Esophagus muscularis mucosa (tissue), 4 donors: ENCODE data around the gene CIITA. TPM values are rescaled to one million over a fixed set of nuclear protein-coding genes. Genes with fewer than 3 reads are reported as not detected.

Experiments
- DNase-seq: peaks from one replicate; pipeline ENCODE4 v3.0.0-alpha.2; 2017; ENCODE audit errors: extremely low spot score
- H3K27ac ChIP-seq, 4 donors: fragments of 200-600 bp; sonication (generic); replicated peaks in 1 of 4; 1 replicate in 3 of 4; 2 replicates in 1 of 4; pipeline ENCODE4 v1.5.1; 2016 to 2019; ENCODE audit warnings: mild to moderate bottlenecking in 1 of 4
- H3K27me3 ChIP-seq, 4 donors: fragments of 200-600 bp; sonication (generic); one replicate each; pipeline versions ENCODE4 v1.5.1 to v1.6.0; 2016 to 2019
- H3K36me3 ChIP-seq, 4 donors: fragments of 200-600 bp; sonication (generic); one replicate each; pipeline ENCODE4 v1.5.1; 2016 to 2019
- H3K4me1 ChIP-seq, 4 donors: fragments of 200-600 bp; sonication (generic); one replicate each; pipeline ENCODE4 v1.5.1; 2016 to 2019
- H3K4me3 ChIP-seq, 4 donors: fragments of 200-600 bp; sonication (generic); 1 replicate in 2 of 4; 2 replicates in 2 of 4; pipeline ENCODE4 v1.5.1; 2016 to 2019; ENCODE audit warnings: mild to moderate bottlenecking in 4 of 4, moderate library complexity in 1 of 4
- H3K9me3 ChIP-seq, 4 donors: fragments of 200-600 bp; sonication (generic); 1 replicate in 3 of 4; 2 replicates in 1 of 4; pipeline ENCODE4 v1.5.1; 2016 to 2019
- CTCF ChIP-seq, 3 experiments: fragments of 200-600 bp in 2 of 3; fragments of 450-650 bp in 1 of 3; sonication (generic) in 2 of 3; IDR thresholded peaks; one replicate each; pipeline ENCODE4 v1.5.1; 2017 to 2019; ENCODE audit warnings: antibody characterized with exemption in 3 of 3, mild to moderate bottlenecking in 2 of 3, moderate library complexity in 1 of 3
- EP300 ChIP-seq: sonication (generic); formaldehyde crosslinking; IDR thresholded peaks from one replicate; pipeline ENCODE4 v1.6.1; 2017; ENCODE audit warnings: antibody characterized with exemption
- POLR2A ChIP-seq: fragments of 450-650 bp; IDR thresholded peaks from one replicate; pipeline ENCODE4 v1.6.1; 2017; ENCODE audit warnings: antibody characterized with exemption, moderate library complexity, mild to moderate bottlenecking, low read depth
- POLR2AphosphoS5 ChIP-seq, 2 donors: sonication (generic); formaldehyde crosslinking; IDR thresholded peaks; one replicate each; pipeline ENCODE4 v1.6.1; 2017; ENCODE audit warnings: antibody characterized with exemption in 2 of 2
- WGBS: methylation state at CpG from one replicate; pipeline ENCODE4 v1.1.5; 2018; 5-methylcytosine and 5-hydroxymethylcytosine counted together
- intact Hi-C: fragments of 100-400 bp; cut with DNase I; formaldehyde crosslinking; loops from one replicate; pipeline ENCODE4 v1.15.1; 2023
- total RNA-seq, 4 donors: library from RNA; depleted of rRNA; stranded (reverse); fragments of >200 nt; gene quantifications; one replicate each; pipeline versions ENCODE4 v1.1.0 to v1.2.1, GENCODE V29; 2016

The CIITA gene
- total RNA-seq, 4 donors from 2014 or later = 6.8 to 11.2 (median 8.9) TPM

GRCh38 chr16:10896165-10896564, 19.2 kb downstream of the CIITA start:
- WGBS = 76% methylated on average over 3 of the region's 3 CpGs
- no peaks in the 10 kb centered on the region for H3K9me3 ChIP-seq
- H3K36me3 ChIP-seq = peaks cover 0 to 18% (median 3%) of the 10 kb centered on the region in 4 donors
- DNase-seq = no peak
- H3K4me1 ChIP-seq = peaks cover 0 to 7% (median 0%) of the 10 kb centered on the region in 4 donors
- H3K27ac ChIP-seq = no peak overlapping the region
- H3K4me3 ChIP-seq = no peak overlapping the region
- peaks cover 0 to 24% (median 0%) of the 10 kb centered on the region in 4 donors for H3K27me3 ChIP-seq
- TF ChIP-seq POLR2A (no peak), CTCF (IDR thresholded peaks at IDR 0.05) (no peak), POLR2AphosphoS5 (IDR thresholded peaks at IDR 0.05) (no peak), EP300 (no peak)
- intact Hi-C loops = no loop called here

GRCh38 chr16:10896723-10897122, 19.7 kb downstream of the CIITA start:
- H3K27me3 ChIP-seq = peaks cover 0 to 29% (median 0%) of the 10 kb centered on the region in 4 donors
- intact Hi-C loops = no loop called here
- H3K27ac ChIP-seq = no peak overlapping the region
- H3K36me3 ChIP-seq = peaks cover 0 to 23% (median 4%) of the 10 kb centered on the region in 4 donors
- no peak overlapping the region for H3K4me3 ChIP-seq
- no peaks in the 10 kb centered on the region for H3K9me3 ChIP-seq
- DNase-seq = no peak
- no peak for TF ChIP-seq CTCF (IDR thresholded peaks at IDR 0.05)
- TF ChIP-seq POLR2AphosphoS5 (IDR thresholded peaks at IDR 0.05) = no peak
- TF ChIP-seq POLR2A = no peak
- no peak for TF ChIP-seq EP300
- 82% methylated on average over 2 of the region's 2 CpGs for WGBS
- H3K4me1 ChIP-seq = peaks cover 0 to 7% (median 0%) of the 10 kb centered on the region in 4 donors

GRCh38 chr16:10897134-10897533, 20.1 kb downstream of the CIITA start:
- peaks cover 0 to 7% (median 0%) of the 10 kb centered on the region in 4 donors for H3K4me1 ChIP-seq
- H3K9me3 ChIP-seq = no peaks in the 10 kb centered on the region

GRCh38 chr16:10902999-10903398, 26.0 kb downstream of the CIITA start:
- Histone ChIP-seq H3K36me3 (peaks cover 0 to 59% (median 29%) of the 10 kb centered on the region in 4 donors), H3K4me1 (no peaks in the 10 kb centered on the region), H3K27ac (no peak overlapping the region), H3K4me3 (no peak overlapping the region), H3K9me3 (peaks cover 0 to 13% (median 3%) of the 10 kb centered on the region in 4 donors), H3K27me3 (peaks cover 0 to 10% (median 0%) of the 10 kb centered on the region in 4 donors)
- 83% methylated on average over 1 of the region's 1 CpG for WGBS
- TF ChIP-seq POLR2AphosphoS5 (IDR thresholded peaks at IDR 0.05) (no peak), EP300 (no peak), CTCF (IDR thresholded peaks at IDR 0.05) (no peak), POLR2A (no peak)
- intact Hi-C loops = no loop called here
- no peak for DNase-seq

More at GRCh38 chr16:10897134-10897533, 20.1 kb downstream of the CIITA start:
- Histone ChIP-seq H3K27ac (no peak overlapping the region), H3K4me3 (no peak overlapping the region), H3K36me3 (peaks cover 0 to 27% (median 6%) of the 10 kb centered on the region in 4 donors), H3K27me3 (peaks cover 0 to 33% (median 0%) of the 10 kb centered on the region in 4 donors)
- intact Hi-C loops = no loop called here
- no peak for DNase-seq
- 72% methylated on average over 5 of the region's 5 CpGs for WGBS
- TF ChIP-seq EP300 (no peak), POLR2AphosphoS5 (IDR thresholded peaks at IDR 0.05) (no peak), POLR2A (no peak), CTCF (IDR thresholded peaks at IDR 0.05) (no peak)

- Histone ChIP-seq H3K27ac (no peak overlapping the region), H3K4me1 (no peaks in the 10 kb centered on the region), H3K36me3 (peaks cover 0 to 53% (median 24%) of the 10 kb centered on the region in 4 donors), H3K9me3 (peaks cover 0 to 13% (median 3%) of the 10 kb centered on the region in 4 donors), H3K4me3 (no peak overlapping the region), H3K27me3 (peaks cover 0 to 6% (median 0%) of the 10 kb centered on the region in 4 donors)
- WGBS = 89% methylated on average over 14 of the region's 19 CpGs
- no peak for DNase-seq
- intact Hi-C loops = no loop called here
- no peak for TF ChIP-seq POLR2A
- no peak for TF ChIP-seq EP300
- no peak for TF ChIP-seq POLR2AphosphoS5 (IDR thresholded peaks at IDR 0.05)
- no peak for TF ChIP-seq CTCF (IDR thresholded peaks at IDR 0.05)
These were observed 29.5 kb downstream of the CIITA start for GRCh38 chr16:10906482-10906881.
